Nephron (organoid): ENCODE data around the gene VPS13D.
"Not testable (repeated sequence)": the region's sequence is repeated elsewhere in the genome, so short reads cannot be mapped to it uniquely, and the experiment has no call there.

ENCODE experiments used
- H3K27ac Mint-ChIP-seq, 3 experiments: 2 replicates each; pipeline ENCODE4 v1.8.0; 2020; ENCODE audit warnings: mixed read lengths in 3 of 3, mild to moderate bottlenecking in 2 of 3, moderate library complexity in 1 of 3
- H3K27me3 Mint-ChIP-seq: 2 replicates; pipeline ENCODE4 v1.8.0; 2021; ENCODE audit warnings: low read depth, mild to moderate bottlenecking, moderate library complexity, mixed read lengths
- H3K36me3 Mint-ChIP-seq: 2 replicates; pipeline ENCODE4 v1.8.0; 2020; ENCODE audit warnings: low read depth, mixed read lengths
- H3K4me1 Mint-ChIP-seq: 2 replicates; pipeline ENCODE4 v1.8.0; 2020; ENCODE audit warnings: mixed read lengths
- H3K4me3 Mint-ChIP-seq, 3 experiments: 2 replicates each; pipeline ENCODE4 v1.8.0; 2020; ENCODE audit warnings: mild to moderate bottlenecking in 3 of 3, mixed read lengths in 3 of 3, moderate library complexity in 2 of 3
- H3K9me3 Mint-ChIP-seq: 2 replicates; pipeline ENCODE4 v1.8.0; 2020; ENCODE audit warnings: mixed read lengths
- TF ChIP-seq, protein P1 (sequence below), 3 experiments: fragments of 200-600 bp; sonication (generic); IDR thresholded peaks; one replicate each; pipeline ENCODE4 v1.5.0; 2021; ENCODE audit warnings: antibody characterized with exemption in 3 of 3; ENCODE audit not compliant: unreplicated experiment in 3 of 3

The VPS13D gene

DNA sequence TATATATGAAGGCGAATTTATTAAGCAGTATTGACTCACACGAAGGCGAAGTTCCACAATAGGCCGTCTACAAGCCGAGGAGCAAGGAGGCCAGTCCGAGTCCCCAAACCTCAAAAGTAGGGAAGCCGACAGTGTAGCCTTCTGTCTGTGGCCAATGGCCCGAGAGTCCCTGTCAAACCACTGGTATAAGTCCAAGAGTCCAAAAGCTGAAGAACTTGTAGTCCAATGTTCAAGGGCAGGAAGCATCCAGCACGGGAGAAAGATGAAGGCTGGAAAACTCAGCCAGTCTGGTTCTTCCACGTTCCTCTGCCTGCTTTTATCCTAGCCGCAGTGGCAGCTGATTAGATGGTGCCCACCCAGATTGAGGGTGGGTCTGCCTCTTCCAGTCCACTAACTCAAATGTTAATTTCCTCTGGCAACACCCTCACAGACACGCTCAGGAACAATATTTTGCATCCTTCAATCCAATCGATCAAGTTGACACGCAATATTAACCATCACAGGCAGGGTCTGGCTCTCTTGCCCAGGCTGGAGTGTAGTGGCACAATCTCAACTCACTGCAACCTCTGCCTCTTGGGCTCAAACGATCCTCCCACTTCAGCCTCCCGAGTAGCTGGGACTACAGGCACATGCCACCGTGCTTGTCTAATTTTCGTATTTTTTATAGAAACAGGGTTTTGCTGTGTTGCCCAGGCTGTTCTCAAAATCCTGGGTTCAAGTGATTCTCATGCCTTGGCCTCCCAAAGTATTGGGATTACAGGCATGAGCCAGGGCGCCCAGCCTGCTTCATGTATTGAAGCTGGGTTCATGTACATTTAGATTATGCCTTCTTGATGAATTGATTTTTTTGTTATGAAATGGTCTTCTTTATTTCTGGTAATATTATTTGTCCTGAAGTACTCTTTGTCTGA lies 302.8 kb downstream of the VPS13D start:
- peaks cover 18% of the 10 kb centered on the region for H3K36me3 Mint-ChIP-seq
- peaks cover 25% of the 10 kb centered on the region for H3K4me1 Mint-ChIP-seq
- TF ChIP-seq, protein P1, sequence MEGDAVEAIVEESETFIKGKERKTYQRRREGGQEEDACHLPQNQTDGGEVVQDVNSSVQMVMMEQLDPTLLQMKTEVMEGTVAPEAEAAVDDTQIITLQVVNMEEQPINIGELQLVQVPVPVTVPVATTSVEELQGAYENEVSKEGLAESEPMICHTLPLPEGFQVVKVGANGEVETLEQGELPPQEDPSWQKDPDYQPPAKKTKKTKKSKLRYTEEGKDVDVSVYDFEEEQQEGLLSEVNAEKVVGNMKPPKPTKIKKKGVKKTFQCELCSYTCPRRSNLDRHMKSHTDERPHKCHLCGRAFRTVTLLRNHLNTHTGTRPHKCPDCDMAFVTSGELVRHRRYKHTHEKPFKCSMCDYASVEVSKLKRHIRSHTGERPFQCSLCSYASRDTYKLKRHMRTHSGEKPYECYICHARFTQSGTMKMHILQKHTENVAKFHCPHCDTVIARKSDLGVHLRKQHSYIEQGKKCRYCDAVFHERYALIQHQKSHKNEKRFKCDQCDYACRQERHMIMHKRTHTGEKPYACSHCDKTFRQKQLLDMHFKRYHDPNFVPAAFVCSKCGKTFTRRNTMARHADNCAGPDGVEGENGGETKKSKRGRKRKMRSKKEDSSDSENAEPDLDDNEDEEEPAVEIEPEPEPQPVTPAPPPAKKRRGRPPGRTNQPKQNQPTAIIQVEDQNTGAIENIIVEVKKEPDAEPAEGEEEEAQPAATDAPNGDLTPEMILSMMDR (IDR thresholded peaks at IDR 0.05; ENCODE audit: unreplicated experiment in 3 of 3) = no peak
- peak overlapping the region; percentile 0 to 80 (median 2) for H3K27ac Mint-ChIP-seq
- H3K9me3 Mint-ChIP-seq = peaks cover 20% of the 10 kb centered on the region
- no peaks in the 10 kb centered on the region for H3K27me3 Mint-ChIP-seq
- no peak overlapping the region for H3K4me3 Mint-ChIP-seq

DNA sequence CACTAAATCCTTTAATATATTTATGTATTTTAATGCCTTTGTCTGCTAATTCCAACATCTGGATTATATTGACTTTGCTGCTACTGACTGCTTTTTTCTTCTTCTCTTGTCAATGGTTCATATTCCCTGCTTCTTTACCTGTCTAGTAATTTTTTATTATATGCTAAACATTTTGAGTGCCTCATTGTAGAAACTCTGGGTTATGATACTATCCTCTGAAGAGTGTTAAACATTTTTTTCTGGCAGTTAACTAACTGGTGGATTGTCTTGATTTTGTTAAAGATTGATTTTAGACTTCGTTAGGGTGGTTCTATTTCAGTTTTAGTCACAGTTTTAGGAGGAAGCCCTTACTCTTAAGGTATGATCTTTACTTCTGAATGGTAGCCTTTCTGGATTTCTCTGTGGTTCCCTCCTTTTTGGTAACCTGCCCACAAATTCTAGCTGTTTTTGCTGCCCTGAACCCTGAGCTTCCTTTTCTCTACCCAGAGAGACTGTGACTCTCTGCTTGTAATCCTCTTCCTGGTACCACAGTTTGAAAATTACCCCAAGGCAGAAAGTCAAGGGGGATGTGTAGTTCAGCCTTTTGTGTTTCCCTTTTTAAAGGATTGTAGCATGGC lies 306.3 kb downstream of the VPS13D start:
- Mint-ChIP-seq H3K4me1 (peaks cover 20% of the 10 kb centered on the region), H3K27me3 (no peaks in the 10 kb centered on the region), H3K36me3 (peaks cover 19% of the 10 kb centered on the region), H3K4me3 (no peak overlapping the region), H3K9me3 (peaks cover 24% of the 10 kb centered on the region), H3K27ac (no peak overlapping the region)
- TF ChIP-seq, protein P1 (IDR thresholded peaks at IDR 0.05; ENCODE audit: unreplicated experiment in 3 of 3) = no peak

DNA sequence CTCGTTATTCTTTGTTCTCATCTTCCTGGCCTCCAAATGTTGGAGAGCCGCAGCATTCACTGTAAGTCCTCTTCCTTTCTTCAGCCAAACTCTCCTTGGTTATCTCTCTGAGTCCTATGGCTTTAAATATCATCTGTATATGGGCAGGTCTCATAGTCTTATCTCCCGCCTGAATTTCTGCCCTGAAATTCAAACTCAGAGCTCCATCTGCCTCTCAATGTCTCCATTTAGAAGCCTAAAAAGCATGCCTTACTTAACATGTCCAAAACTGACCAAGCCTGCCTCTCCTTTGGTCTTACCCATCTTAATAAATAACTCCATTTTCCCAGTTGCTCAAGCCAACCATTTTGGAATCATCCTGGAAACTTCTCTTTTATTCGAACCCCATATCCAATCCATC lies 307.5 kb downstream of the VPS13D start:
- H3K36me3 Mint-ChIP-seq = peaks cover 19% of the 10 kb centered on the region
- H3K27me3 Mint-ChIP-seq = no peaks in the 10 kb centered on the region
- no peak overlapping the region for H3K4me3 Mint-ChIP-seq
- TF ChIP-seq, protein P1 (IDR thresholded peaks at IDR 0.05; ENCODE audit: unreplicated experiment in 3 of 3) = no peak
- peaks cover 24% of the 10 kb centered on the region for H3K9me3 Mint-ChIP-seq
- H3K27ac Mint-ChIP-seq = peak overlapping the region in 2 of 3 experiments; percentile 61 to 82
- peaks cover 20% of the 10 kb centered on the region for H3K4me1 Mint-ChIP-seq

DNA sequence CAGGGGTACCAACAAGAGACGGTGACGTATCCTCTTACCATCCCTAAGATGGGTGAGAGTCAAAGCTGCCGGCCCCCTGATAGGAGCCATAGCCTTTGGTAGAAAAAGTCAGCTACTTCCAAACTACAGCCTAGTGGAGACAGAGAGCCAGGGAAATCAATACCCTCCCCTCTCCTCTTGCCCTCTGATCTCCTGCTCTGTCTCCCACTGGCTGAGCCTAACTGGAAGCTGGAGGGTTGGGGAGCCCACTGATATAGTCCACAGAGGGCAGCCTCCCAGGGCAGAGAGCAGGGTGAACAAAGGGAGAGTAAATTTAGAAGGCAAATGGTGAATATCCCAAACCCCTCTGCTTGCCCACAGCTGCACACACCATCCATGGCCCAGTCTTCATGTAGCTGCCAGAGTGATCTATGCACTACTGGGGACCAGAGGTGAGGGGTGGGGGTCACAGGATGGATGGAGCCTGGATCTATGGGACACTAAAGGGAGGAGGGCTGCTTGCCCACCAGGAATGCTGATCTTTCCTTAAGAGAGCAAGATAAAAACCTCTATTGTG lies 308.2 kb downstream of the VPS13D start:
- H3K27ac Mint-ChIP-seq = peak overlapping the region; percentile 61 to 88 (median 82)
- H3K27me3 Mint-ChIP-seq = no peaks in the 10 kb centered on the region
- TF ChIP-seq, protein P1 (IDR thresholded peaks at IDR 0.05; ENCODE audit: unreplicated experiment in 3 of 3) = no peak
- H3K4me1 Mint-ChIP-seq = peaks cover 27% of the 10 kb centered on the region
- H3K9me3 Mint-ChIP-seq = peaks cover 24% of the 10 kb centered on the region
- H3K36me3 Mint-ChIP-seq = peaks cover 19% of the 10 kb centered on the region
- H3K4me3 Mint-ChIP-seq = peak overlapping the region in 1 of 3 experiments; percentile 15

DNA sequence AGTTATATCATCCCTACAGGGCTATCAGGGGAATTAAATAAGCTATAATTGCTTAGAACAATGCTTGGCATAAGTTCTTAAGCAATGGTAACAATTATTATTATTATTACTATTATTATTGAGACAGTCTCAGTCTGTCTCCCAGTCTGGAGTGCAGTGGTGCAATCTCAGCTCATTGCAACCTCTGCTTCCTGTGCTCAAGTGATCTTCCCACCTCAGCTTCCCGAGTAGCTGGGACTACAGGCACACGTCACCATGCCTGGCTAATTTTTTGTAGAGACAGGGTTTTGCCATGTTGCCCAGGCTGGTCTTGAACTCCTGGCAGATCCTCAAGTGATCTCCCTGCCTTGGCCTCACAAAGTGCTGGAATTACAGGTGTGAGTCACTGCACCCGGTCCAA lies 308.7 kb downstream of the VPS13D start:
- H3K27me3 Mint-ChIP-seq = not testable (repeated sequence)
- H3K36me3 Mint-ChIP-seq = peaks cover 19% of the 10 kb centered on the region
- H3K4me3 Mint-ChIP-seq = peak overlapping the region in 1 of 3 experiments; percentile 15
- peaks cover 32% of the 10 kb centered on the region for H3K4me1 Mint-ChIP-seq
- H3K9me3 Mint-ChIP-seq = peaks cover 24% of the 10 kb centered on the region
- H3K27ac Mint-ChIP-seq = peak overlapping the region; percentile 61 to 88 (median 82)

DNA sequence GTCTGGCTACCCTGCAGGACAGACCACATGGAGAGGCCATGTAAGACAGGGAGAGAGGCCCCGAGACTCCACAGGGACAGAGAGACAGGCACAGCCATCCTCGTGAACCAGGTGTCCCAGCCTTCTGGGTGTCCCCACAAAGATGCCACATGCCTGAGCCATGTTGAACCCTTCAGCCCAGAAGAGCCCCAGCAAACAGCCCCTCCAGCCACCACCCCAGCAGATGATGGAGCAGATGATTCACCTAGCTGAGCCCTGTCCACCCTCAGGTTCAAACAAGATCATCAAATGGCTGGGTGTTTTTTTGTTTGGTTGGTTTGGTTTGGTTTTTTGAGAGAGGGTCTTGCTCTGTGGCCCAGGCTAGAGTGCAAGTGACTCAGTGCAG lies 309.5 kb downstream of the VPS13D start:
- peaks cover 24% of the 10 kb centered on the region for H3K9me3 Mint-ChIP-seq
- TF ChIP-seq, protein P1 (IDR thresholded peaks at IDR 0.05; ENCODE audit: unreplicated experiment in 3 of 3) = no peak
- peaks cover 19% of the 10 kb centered on the region for H3K36me3 Mint-ChIP-seq
- H3K4me1 Mint-ChIP-seq = peaks cover 39% of the 10 kb centered on the region
- no peak overlapping the region for H3K4me3 Mint-ChIP-seq
- no peaks in the 10 kb centered on the region for H3K27me3 Mint-ChIP-seq
- H3K27ac Mint-ChIP-seq = peak overlapping the region; percentile 82 to 96 (median 88)
